ENCODE results near the gene ABCC6. TPM values are rescaled to one million over a fixed set of nuclear protein-coding genes. Genes with fewer than 3 reads are reported as not detected.

ABCC6 gene
- total and polyA plus RNA-seq, 2 donors from 2014 or later = 7.5 to 54.5 TPM

GRCh38 chr16:16136588-16136987 lies 86.7 kb downstream of the ABCC6 start:
- Histone ChIP-seq H3K4me3 (ENCODE audit: low read length in 3 of 3) (no peak overlapping the region), H3K27ac (ENCODE audit: low read depth in 2 of 2, low read length in 2 of 2) (no peak overlapping the region), H3K9me3 (ENCODE audit: control insufficient read depth in 2 of 3, insufficient read depth in 1 of 3, low read length in 3 of 3) (no peaks in the 10 kb centered on the region), H3K9ac (ENCODE audit: low read length in 3 of 3) (no peak overlapping the region), H3K4me1 (ENCODE audit: control insufficient read depth in 2 of 3, insufficient read depth in 2 of 3, low read depth in 1 of 3, low read length in 3 of 3) (no peaks in the 10 kb centered on the region), H3K27me3 (ENCODE audit: control insufficient read depth, insufficient read depth, low read length) (no peaks in the 10 kb centered on the region), H3K36me3 (ENCODE audit: control insufficient read depth in 2 of 3, insufficient read depth in 3 of 3, low read length in 3 of 3) (peaks cover 3 to 26% (median 15%) of the 10 kb centered on the region in 3 donors)
- DNase-seq (no peak), FAIRE-seq (no peak)
- intact Hi-C loops (cut with DNase I) = no loop called here
- TF ChIP-seq, protein P1, sequence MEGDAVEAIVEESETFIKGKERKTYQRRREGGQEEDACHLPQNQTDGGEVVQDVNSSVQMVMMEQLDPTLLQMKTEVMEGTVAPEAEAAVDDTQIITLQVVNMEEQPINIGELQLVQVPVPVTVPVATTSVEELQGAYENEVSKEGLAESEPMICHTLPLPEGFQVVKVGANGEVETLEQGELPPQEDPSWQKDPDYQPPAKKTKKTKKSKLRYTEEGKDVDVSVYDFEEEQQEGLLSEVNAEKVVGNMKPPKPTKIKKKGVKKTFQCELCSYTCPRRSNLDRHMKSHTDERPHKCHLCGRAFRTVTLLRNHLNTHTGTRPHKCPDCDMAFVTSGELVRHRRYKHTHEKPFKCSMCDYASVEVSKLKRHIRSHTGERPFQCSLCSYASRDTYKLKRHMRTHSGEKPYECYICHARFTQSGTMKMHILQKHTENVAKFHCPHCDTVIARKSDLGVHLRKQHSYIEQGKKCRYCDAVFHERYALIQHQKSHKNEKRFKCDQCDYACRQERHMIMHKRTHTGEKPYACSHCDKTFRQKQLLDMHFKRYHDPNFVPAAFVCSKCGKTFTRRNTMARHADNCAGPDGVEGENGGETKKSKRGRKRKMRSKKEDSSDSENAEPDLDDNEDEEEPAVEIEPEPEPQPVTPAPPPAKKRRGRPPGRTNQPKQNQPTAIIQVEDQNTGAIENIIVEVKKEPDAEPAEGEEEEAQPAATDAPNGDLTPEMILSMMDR (IDR thresholded peaks at IDR 0.05; ENCODE audit: borderline replicate concordance, extremely low read depth, insufficient read depth) = no peak

GRCh38 chr16:16133943-16134604 lies 89.2 kb downstream of the ABCC6 start:
- no peaks in the 10 kb centered on the region for H3K4me1 ChIP-seq (ENCODE audit: control insufficient read depth in 2 of 3, insufficient read depth in 2 of 3, low read depth in 1 of 3, low read length in 3 of 3)
- no peaks in the 10 kb centered on the region for H3K9me3 ChIP-seq (ENCODE audit: control insufficient read depth in 2 of 3, insufficient read depth in 1 of 3, low read length in 3 of 3)
- no peak overlapping the region for H3K9ac ChIP-seq (ENCODE audit: low read length in 3 of 3)
- no peak overlapping the region for H3K27ac ChIP-seq (ENCODE audit: low read depth in 2 of 2, low read length in 2 of 2)
- FAIRE-seq (no peak), DNase-seq (peak in 1 of 5 donors; percentile 47)
- H3K27me3 ChIP-seq (ENCODE audit: control insufficient read depth, insufficient read depth, low read length) = no peaks in the 10 kb centered on the region
- TF ChIP-seq, protein P1 (IDR thresholded peaks at IDR 0.05; ENCODE audit: borderline replicate concordance, extremely low read depth, insufficient read depth) = no peak
- no peak overlapping the region for H3K4me3 ChIP-seq (ENCODE audit: low read length in 3 of 3)
- peaks cover 3 to 17% (median 9%) of the 10 kb centered on the region in 3 donors for H3K36me3 ChIP-seq (ENCODE audit: control insufficient read depth in 2 of 3, insufficient read depth in 3 of 3, low read length in 3 of 3)
- intact Hi-C loops (cut with DNase I) = no loop called here

GRCh38 chr16:16131659-16132058 lies 91.6 kb downstream of the ABCC6 start:
- Histone ChIP-seq H3K9me3 (ENCODE audit: control insufficient read depth in 2 of 3, insufficient read depth in 1 of 3, low read length in 3 of 3) (no peaks in the 10 kb centered on the region), H3K27ac (ENCODE audit: low read depth in 2 of 2, low read length in 2 of 2) (no peak overlapping the region), H3K27me3 (ENCODE audit: control insufficient read depth, insufficient read depth, low read length) (no peaks in the 10 kb centered on the region), H3K4me1 (ENCODE audit: control insufficient read depth in 2 of 3, insufficient read depth in 2 of 3, low read depth in 1 of 3, low read length in 3 of 3) (peaks cover 0 to 2% (median 0%) of the 10 kb centered on the region in 3 donors), H3K4me3 (ENCODE audit: low read length in 3 of 3) (no peak overlapping the region), H3K9ac (ENCODE audit: low read length in 3 of 3) (no peak overlapping the region), H3K36me3 (ENCODE audit: control insufficient read depth in 2 of 3, insufficient read depth in 3 of 3, low read length in 3 of 3) (peaks cover under 1 to 5% (median 2%) of the 10 kb centered on the region in 3 donors)
- intact Hi-C loops (cut with DNase I) = no loop called here
- FAIRE-seq (no peak), DNase-seq (no peak)
- TF ChIP-seq, protein P1 (IDR thresholded peaks at IDR 0.05; ENCODE audit: borderline replicate concordance, extremely low read depth, insufficient read depth) = no peak

Data from kidney (tissue), 14 donors.